Measurements from ENCODE around the gene CLTC.

Gene CLTC

GRCh38 chr17:59623151-59623550, 3.5 kb downstream of the CLTC start:
- Histone ChIP-seq H3K4me3 (peak overlapping the region; percentile 93), H3K27ac (no peak overlapping the region)
- TF ChIP-seq CTCF (IDR thresholded peaks at IDR 0.05), result no peak
- no peak for DNase-seq (ENCODE audit: low spot score)

- no peak overlapping the region for H3K27ac ChIP-seq
- TF ChIP-seq CTCF (IDR thresholded peaks at IDR 0.05), result no peak
Observed at GRCh38 chr17:59626756-59627155, 7.1 kb downstream of the CLTC start.

GRCh38 chr17:59627274-59627673, 7.6 kb downstream of the CLTC start:
- H3K27ac ChIP-seq, result no peak overlapping the region
- DNase-seq (ENCODE audit: low spot score), result no peak
- TF ChIP-seq CTCF (IDR thresholded peaks at IDR 0.05), result no peak
- H3K4me3 ChIP-seq, result no peak overlapping the region

More at GRCh38 chr17:59626756-59627155, 7.1 kb downstream of the CLTC start:
- no peak overlapping the region for H3K4me3 ChIP-seq
- DNase-seq (ENCODE audit: low spot score), result no peak

- no peak for DNase-seq (ENCODE audit: low spot score)
- Histone ChIP-seq H3K4me3 (peak overlapping the region; percentile 12), H3K27ac (no peak overlapping the region)
- TF ChIP-seq CTCF (IDR thresholded peaks at IDR 0.05), result no peak
Observed at GRCh38 chr17:59627770-59628171, 8.1 kb downstream of the CLTC start.

GRCh38 chr17:59629174-59629573, 9.5 kb downstream of the CLTC start:
- no peak for TF ChIP-seq CTCF (IDR thresholded peaks at IDR 0.05)
- Histone ChIP-seq H3K4me3 (no peak overlapping the region), H3K27ac (no peak overlapping the region)
- DNase-seq (ENCODE audit: low spot score), result no peak

- DNase-seq (ENCODE audit: low spot score), result no peak
- no peak for TF ChIP-seq CTCF (IDR thresholded peaks at IDR 0.05)
- H3K27ac ChIP-seq, result no peak overlapping the region
- no peak overlapping the region for H3K4me3 ChIP-seq
Observed at GRCh38 chr17:59631276-59631675, 11.6 kb downstream of the CLTC start.

- DNase-seq (ENCODE audit: low spot score), result no peak
- TF ChIP-seq CTCF (IDR thresholded peaks at IDR 0.05), result no peak
- no peak overlapping the region for H3K27ac ChIP-seq
- H3K4me3 ChIP-seq, result no peak overlapping the region
Observed at GRCh38 chr17:59632398-59632797, 12.7 kb downstream of the CLTC start.

All from coronary artery (tissue), 2 donors.